Measurements from ENCODE around the gene CDCA4. TPM values are rescaled to one million over a fixed set of nuclear protein-coding genes. Genes with fewer than 3 reads are reported as not detected.
A peak's percentile ranks its signal among the peaks of the same experiment; 100 is the strongest.

The CDCA4 gene
- total RNA-seq, 1 experiment from 2014 or later = 57.7 TPM

GRCh38 chr14:105060751-105061427 lies 40.0 kb upstream of the CDCA4 start:
- Histone ChIP-seq H3K9me3 (ENCODE audit: control insufficient read depth, low read depth, low read length) (no peaks in the 10 kb centered on the region), H3K4me2 (ENCODE audit: insufficient read depth, insufficient read length, low read length) (no peak overlapping the region), H3K4ac (ENCODE audit: low read depth, low read length) (no peak overlapping the region), H3K18ac (ENCODE audit: insufficient read length, low read depth, low read length) (no peak overlapping the region), H4K8ac (replicated peaks; ENCODE audit: insufficient read length, low read depth, low read length) (no peak overlapping the region), H3K27ac (ENCODE audit: insufficient read length, low read depth, low read length) (no peak overlapping the region), H4K5ac (ENCODE audit: insufficient read length, low read depth, low read length) (no peak overlapping the region), H2BK15ac (ENCODE audit: low read depth, low read length) (no peak overlapping the region), H3K79me2 (ENCODE audit: insufficient read depth, low read length) (no peaks in the 10 kb centered on the region), H3K14ac (ENCODE audit: insufficient read depth, low read length) (no peak overlapping the region), H2AK5ac (ENCODE audit: insufficient read length, low read length) (no peak overlapping the region), H3K79me1 (ENCODE audit: insufficient read depth, low read depth, low read length, poor library complexity, severe bottlenecking) (no peaks in the 10 kb centered on the region), H3K4me1 (ENCODE audit: insufficient read depth, low read length) (no peaks in the 10 kb centered on the region), H2AFZ (ENCODE audit: low read length) (no peak overlapping the region), H3K9ac (ENCODE audit: extremely low read depth, insufficient read length, low read length) (no peak overlapping the region), H3K27me3 (ENCODE audit: insufficient read depth, low read length) (peaks cover under 1% of the 10 kb centered on the region; the same call in 1 of the 2 replicates), H3T11ph (ENCODE audit: low read length) (no peak overlapping the region), H4K20me1 (ENCODE audit: control insufficient read depth, insufficient read depth, insufficient read length) (no peaks in the 10 kb centered on the region), H2BK5ac (ENCODE audit: insufficient read length, low read length) (no peak overlapping the region), H4K91ac (ENCODE audit: insufficient read length, low read depth, low read length) (no peak overlapping the region), H2BK20ac (ENCODE audit: low read depth, low read length, poor library complexity, severe bottlenecking) (no peak overlapping the region), H3K56ac (ENCODE audit: insufficient read length, low read depth, low read length) (no peak overlapping the region), H3K23ac (ENCODE audit: insufficient read length, low read depth, low read length) (no peak overlapping the region), H3K23me2 (ENCODE audit: insufficient read length, low read depth, low read length, poor library complexity, severe bottlenecking) (no peaks in the 10 kb centered on the region), H2BK12ac (ENCODE audit: insufficient read length, low read depth, low read length) (no peak overlapping the region), H2BK120ac (ENCODE audit: low read depth, low read length, poor library complexity, severe bottlenecking) (no peak overlapping the region)
- WGBS (ENCODE audit: extremely low coverage, insufficient read length, low lambda C conversion rate) = no CpG with 5 or more reads among the region's 30 CpGs
- peaks cover 10% of the 10 kb centered on the region for H3K27me3 Mint-ChIP-seq (ENCODE audit: low read depth)
- H3K4me1 Mint-ChIP-seq = peaks cover 22 to 36% of the 10 kb centered on the region in 2 experiments
- H3K27ac Mint-ChIP-seq = no peak overlapping the region
- H3K36me3 Mint-ChIP-seq (ENCODE audit: insufficient read depth in 1 of 3, low read depth in 3 of 3) = no peaks in the 10 kb centered on the region
- H3K9me3 Mint-ChIP-seq = no peaks in the 10 kb centered on the region
- peak; percentile 34 for DNase-seq
- TF ChIP-seq, protein P1, sequence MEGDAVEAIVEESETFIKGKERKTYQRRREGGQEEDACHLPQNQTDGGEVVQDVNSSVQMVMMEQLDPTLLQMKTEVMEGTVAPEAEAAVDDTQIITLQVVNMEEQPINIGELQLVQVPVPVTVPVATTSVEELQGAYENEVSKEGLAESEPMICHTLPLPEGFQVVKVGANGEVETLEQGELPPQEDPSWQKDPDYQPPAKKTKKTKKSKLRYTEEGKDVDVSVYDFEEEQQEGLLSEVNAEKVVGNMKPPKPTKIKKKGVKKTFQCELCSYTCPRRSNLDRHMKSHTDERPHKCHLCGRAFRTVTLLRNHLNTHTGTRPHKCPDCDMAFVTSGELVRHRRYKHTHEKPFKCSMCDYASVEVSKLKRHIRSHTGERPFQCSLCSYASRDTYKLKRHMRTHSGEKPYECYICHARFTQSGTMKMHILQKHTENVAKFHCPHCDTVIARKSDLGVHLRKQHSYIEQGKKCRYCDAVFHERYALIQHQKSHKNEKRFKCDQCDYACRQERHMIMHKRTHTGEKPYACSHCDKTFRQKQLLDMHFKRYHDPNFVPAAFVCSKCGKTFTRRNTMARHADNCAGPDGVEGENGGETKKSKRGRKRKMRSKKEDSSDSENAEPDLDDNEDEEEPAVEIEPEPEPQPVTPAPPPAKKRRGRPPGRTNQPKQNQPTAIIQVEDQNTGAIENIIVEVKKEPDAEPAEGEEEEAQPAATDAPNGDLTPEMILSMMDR (conservative IDR thresholded peaks at IDR 0.05) = no peak
- no peak overlapping the region for H3K4me3 Mint-ChIP-seq
